ENCODE measurements around the gene SUSD2.
A peak's percentile ranks its signal among the peaks of the same experiment; 100 is the strongest.
"Not testable (repeated sequence)": the region's sequence is repeated elsewhere in the genome, so short reads cannot be mapped to it uniquely, and the experiment has no call there.

The SUSD2 gene

DNA sequence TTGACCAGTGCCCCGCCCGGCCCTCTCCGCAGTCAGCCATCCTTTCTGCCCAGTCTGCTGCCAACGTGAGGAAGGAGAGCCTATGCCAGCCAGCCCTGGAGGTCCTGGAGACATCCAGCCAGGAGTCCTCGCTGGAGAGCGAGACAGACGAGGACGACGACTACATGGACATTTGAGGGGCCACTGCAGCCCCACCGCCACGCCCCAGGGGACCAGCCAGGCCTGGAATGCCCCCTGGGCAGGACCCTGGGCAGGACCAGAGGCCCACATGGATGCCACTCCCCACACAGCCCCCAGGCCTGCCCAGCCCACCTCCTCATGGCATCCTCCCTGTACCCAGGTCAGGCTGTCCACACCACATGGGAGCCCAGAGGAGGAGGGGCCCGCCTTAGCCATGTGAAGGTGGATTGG, 3.3 kb upstream of the SUSD2 start:
- no peaks in the 10 kb centered on the region for H3K9me3 Mint-ChIP-seq (ENCODE audit: low read depth)
- H3K27me3 Mint-ChIP-seq, result no peaks in the 10 kb centered on the region
- H3K4me3 Mint-ChIP-seq, result no peak overlapping the region
- H3K4me1 Mint-ChIP-seq (ENCODE audit: low read depth), result peaks cover 3% of the 10 kb centered on the region
- no peaks in the 10 kb centered on the region for H3K36me3 Mint-ChIP-seq
- H3K27ac Mint-ChIP-seq, result no peak overlapping the region

DNA sequence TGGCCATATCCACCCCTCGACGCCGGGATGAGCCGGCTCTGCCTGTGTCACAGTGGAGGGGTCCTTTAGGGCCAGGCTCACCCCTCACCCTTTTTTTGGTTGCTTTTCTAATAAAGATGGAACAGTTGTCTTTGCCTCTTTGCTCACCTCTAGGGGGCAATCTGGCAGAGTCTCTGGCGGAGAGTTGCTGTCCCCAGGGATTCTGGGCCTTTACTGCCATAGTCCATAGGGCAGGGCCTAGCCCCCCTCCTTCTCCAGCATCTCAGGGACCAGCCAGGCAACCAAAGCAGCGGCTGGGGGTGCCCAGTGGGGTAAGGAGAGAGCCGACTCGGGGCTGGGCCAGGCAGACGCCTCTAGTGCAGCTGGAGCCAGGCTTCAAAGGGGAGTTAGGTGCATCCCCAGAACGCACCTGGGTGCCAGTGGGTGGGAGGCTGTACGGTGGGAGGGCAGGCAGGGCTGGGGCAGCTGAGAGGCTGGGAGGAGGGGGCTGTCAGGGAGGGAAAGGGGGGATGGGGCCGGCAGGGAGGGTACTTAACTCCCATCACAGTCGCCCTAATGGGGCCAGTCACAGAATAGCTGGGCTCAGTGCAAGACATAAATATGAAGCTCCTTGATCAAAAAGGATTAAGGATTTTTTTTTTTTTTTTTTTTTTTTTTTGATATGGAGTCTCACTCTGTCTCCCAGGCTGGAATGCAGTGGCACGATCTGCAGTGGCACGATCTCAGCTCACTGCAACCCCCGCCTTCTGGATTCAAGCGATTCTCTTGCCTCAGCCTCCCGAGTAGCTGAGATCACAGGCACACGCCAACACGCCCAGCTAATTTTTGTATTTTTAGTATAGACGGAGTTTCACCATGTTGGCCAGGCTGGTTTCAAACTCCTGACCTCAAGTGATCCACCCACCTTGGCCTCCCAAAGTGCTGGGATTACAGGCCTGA, 2.5 kb upstream of the SUSD2 start:
- Mint-ChIP-seq H3K9me3 (ENCODE audit: low read depth) (no peaks in the 10 kb centered on the region), H3K27me3 (no peaks in the 10 kb centered on the region), H3K4me1 (ENCODE audit: low read depth) (peaks cover 2% of the 10 kb centered on the region), H3K27ac (peak overlapping the region; percentile 77), H3K36me3 (no peaks in the 10 kb centered on the region), H3K4me3 (no peak overlapping the region)

DNA sequence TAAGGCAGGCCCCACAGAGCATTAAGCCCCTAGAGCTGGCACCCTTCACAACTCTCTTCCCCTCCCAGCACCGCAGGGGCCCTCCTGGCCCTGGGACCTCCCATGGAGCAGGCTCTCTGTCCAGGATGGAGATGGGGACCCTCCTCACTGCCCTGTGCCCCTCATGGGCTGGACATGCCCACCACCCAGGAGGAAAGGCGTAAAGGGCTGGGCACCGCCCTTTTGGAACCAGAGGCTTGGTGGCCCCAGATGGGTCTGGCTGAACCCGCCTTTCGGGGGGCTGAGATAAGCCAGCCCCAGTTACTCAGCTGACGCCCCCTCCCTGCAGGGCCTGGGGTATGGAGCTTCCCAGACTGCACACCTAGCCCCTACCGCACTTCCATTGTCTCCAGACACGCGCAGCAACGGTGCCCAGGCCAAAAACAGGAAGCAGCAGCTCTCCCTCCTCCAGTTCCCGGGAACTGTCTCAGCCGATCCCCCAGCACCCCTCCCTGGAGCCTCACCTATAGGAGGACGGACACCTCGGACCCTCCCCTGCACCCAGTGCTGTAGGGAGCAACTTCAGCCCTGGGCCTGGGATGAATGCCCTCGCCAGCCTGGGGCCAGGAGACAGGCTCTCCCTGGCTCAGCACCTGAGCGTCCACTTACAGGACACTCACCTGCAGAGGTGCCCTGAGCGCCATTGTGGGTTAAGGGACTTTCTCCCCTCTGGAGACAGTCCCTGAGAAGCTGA, 1.6 kb upstream of the SUSD2 start:
- H3K36me3 Mint-ChIP-seq, result no peaks in the 10 kb centered on the region
- H3K27ac Mint-ChIP-seq, result no peak overlapping the region
- H3K9me3 Mint-ChIP-seq (ENCODE audit: low read depth), result no peaks in the 10 kb centered on the region
- H3K27me3 Mint-ChIP-seq, result no peaks in the 10 kb centered on the region
- H3K4me3 Mint-ChIP-seq, result no peak overlapping the region
- H3K4me1 Mint-ChIP-seq (ENCODE audit: low read depth), result peaks cover 2% of the 10 kb centered on the region

DNA sequence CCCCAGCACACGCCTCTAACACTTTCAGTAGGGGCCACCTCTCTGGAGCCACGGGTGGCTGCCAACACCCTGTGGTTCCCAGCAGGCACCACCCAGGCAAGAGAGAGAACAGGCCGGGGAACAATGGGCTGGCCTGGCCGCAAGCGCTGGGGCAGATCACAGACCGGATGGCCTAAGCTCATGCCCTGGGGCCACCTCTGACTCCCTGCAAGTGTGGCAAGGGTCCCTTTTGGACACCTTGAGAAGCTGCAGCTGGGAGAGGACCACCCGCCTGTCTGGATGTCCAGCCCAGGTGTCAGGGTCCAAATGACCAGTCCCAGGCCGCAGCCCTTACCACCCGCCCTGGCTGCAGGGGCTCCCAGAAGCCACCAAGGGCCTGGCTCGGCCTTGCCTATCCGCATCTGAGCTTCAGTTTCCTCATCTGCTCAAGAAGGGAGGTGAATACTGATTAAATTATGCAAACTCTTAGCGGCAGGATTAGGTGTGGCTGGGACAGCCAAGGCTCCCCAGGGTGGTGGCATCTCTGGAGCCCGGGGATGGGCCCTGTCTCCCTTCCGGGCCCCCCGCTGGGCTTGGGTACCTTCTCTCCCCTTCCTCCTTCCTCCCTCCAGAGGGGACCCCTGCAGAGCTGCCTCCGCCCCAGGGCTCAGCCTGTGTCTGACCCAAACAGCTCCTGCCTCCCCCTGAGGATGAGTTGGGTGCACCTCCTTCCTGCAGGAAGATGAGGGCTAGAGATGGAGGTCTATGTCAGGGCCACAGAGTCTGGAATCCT, 785 bp upstream of the SUSD2 start:
- H3K27ac Mint-ChIP-seq, result no peak overlapping the region
- no peaks in the 10 kb centered on the region for H3K27me3 Mint-ChIP-seq
- no peaks in the 10 kb centered on the region for H3K9me3 Mint-ChIP-seq (ENCODE audit: low read depth)
- H3K4me1 Mint-ChIP-seq (ENCODE audit: low read depth), result no peaks in the 10 kb centered on the region
- H3K36me3 Mint-ChIP-seq, result no peaks in the 10 kb centered on the region
- H3K4me3 Mint-ChIP-seq, result no peak overlapping the region

DNA sequence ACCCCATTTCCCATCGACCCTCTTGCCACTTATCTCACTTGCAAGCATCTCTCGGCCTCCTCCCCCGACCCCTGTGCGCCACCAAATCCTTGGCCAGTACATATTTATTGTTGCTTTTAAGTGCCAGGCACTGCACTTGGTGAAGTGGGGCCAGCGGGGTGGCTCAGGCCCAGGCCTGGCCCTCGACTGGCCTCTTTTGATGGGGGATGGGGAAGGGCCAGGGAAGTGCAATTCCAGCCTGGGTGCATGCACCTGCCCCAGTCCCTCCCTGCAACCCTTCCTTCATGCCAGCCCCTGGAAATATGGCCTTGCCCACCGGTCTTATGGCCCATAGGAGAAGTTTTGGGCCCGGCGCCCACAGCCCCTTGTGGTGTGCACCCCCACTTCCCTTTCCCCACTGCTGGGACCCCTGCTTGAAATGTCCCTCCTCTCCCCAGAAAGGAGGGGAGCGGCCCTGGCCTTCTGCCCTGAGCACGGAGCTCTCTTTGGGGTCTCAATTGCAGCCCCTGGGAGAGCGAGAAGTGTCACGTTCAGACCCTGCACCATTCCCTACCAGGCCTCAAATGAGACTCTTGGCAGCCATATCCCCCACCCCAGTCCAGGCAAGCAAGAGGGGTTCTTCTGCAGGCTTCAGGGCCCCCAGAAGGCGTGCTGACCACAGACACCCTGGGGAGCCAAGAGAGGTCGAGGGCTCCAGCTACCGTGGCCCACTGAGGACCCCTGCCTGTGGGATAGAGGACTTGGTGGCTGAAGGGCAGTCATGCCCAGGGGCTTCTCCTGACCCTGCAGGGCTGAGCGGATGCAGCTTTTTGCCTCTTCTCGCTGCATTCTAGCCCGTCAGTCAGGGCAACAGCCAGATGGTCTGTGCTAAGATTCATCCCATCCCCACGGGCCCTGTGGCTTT, 961 bp downstream of the SUSD2 start:
- Mint-ChIP-seq H3K27ac (no peak overlapping the region), H3K36me3 (no peaks in the 10 kb centered on the region), H3K4me1 (ENCODE audit: low read depth) (no peaks in the 10 kb centered on the region), H3K27me3 (no peaks in the 10 kb centered on the region), H3K4me3 (no peak overlapping the region), H3K9me3 (ENCODE audit: low read depth) (no peaks in the 10 kb centered on the region)

DNA sequence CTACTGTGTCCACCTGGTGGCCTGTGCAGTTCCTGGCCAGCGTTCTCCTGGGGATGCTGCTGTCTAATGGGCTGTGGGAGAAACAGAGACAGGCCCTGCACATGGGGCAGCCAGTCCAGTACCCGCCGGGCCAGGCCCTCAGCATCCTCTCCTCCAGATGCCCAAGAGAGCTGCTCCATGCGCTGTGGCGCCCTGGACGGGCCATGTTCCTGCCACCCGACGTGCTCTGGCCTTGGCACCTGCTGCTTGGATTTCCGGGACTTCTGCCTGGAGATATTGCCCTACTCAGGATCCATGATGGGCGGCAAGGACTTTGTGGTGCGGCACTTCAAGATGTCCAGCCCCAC, 1.6 kb downstream of the SUSD2 start:
- H3K4me1 Mint-ChIP-seq (ENCODE audit: low read depth); H3K36me3 Mint-ChIP-seq; H3K27me3 Mint-ChIP-seq; H3K4me3 Mint-ChIP-seq; H3K27ac Mint-ChIP-seq; H3K9me3 Mint-ChIP-seq (ENCODE audit: low read depth): not testable (repeated sequence)

DNA sequence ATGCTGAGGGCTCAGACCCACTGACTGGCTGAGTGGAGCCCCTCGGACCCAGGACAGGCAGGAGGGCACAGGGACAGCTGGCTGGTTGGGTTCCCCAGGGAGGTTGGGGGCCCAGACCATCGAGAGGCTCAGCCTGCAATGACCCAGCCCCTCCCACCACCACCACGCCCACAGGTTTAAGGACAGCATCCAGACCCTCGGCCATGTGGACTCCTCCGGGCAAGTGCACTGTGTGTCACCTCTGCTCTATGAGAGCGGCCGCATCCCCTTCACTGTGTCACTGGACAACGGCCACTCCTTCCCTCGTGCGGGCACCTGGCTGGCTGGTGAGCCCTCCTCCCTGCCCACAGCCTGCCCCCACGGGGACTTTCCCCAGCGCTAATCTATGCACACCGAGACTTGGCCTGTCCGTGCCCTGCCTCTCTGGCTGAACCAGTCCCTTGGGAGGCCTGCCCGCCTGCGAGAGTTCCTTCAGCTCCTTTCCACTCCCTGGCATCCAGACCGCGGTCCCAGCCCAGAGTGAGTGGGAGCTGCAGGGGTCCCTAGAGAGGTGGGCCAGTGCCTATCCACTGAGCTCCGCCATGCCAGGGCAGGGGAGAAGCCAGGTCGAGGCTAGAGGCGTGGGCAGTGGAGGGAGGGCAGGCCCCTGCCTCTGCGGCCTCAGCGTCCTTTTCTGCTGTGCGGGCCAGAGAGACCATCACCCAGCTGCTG, 2.2 kb downstream of the SUSD2 start:
- Mint-ChIP-seq H3K36me3 (no peaks in the 10 kb centered on the region), H3K9me3 (ENCODE audit: low read depth) (no peaks in the 10 kb centered on the region), H3K4me3 (no peak overlapping the region), H3K27me3 (no peaks in the 10 kb centered on the region), H3K27ac (no peak overlapping the region), H3K4me1 (ENCODE audit: low read depth) (no peaks in the 10 kb centered on the region)

DNA sequence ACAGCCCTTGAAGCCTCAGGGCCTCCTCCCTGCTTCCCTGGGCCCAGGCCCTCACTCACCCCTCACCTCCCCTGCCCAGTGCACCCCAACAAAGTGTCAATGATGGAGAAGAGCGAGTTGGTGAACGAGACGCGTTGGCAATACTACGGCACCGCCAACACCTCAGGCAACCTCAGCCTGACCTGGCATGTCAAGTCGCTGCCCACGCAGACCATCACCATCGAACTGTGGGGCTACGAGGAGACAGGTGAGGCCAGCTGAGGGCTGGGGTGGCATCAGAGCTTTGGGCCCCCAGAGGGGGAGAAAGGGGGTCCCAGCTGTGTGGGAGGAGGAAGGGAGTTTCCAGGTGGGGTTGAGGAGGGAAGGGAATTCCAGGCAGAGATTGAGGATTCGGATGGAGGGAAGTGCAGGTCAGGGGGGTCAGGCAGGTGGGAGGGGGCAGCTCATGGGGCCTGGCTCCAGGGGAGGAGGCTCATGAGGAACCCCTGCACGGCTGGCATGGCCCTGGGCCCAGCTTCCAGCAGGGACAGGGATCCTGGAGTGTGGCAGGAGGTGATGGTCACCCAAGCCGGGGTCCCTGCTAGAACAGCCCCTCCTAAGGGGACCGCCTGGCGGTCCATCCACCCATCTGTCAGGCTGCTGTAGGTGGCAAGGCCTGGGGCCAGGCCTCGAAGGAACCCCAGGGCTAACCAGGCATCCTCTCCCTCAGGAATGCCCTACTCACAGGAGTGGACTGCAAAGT, 2.9 kb downstream of the SUSD2 start:
- Mint-ChIP-seq H3K4me1 (ENCODE audit: low read depth) (no peaks in the 10 kb centered on the region), H3K27me3 (no peaks in the 10 kb centered on the region), H3K4me3 (no peak overlapping the region), H3K27ac (no peak overlapping the region), H3K36me3 (no peaks in the 10 kb centered on the region), H3K9me3 (ENCODE audit: low read depth) (no peaks in the 10 kb centered on the region)

DNA sequence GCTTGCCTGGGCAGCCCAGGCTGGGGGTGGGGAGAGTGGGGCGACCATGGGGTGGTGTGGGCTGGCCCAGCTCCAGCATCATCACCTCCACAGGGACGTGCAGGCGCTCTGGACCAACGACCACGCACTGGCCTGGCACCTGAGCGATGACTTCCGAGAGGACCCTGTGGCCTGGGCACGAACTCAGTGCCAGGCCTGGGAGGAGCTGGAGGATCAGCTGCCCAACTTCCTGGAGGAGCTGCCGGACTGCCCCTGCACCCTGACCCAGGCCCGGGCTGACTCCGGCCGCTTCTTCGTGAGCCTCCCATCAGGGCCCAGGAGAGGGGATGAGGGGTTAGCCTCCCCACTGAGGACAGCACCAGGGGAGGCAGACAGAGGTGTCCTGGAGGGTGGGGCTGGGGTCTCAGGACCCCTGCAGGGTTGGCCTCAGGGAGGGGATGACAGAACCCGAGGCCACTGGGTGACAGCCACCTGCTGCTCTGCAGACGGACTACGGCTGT, 3.8 kb downstream of the SUSD2 start:
- Mint-ChIP-seq H3K4me3 (no peak overlapping the region), H3K4me1 (ENCODE audit: low read depth) (no peaks in the 10 kb centered on the region), H3K36me3 (no peaks in the 10 kb centered on the region)

DNA sequence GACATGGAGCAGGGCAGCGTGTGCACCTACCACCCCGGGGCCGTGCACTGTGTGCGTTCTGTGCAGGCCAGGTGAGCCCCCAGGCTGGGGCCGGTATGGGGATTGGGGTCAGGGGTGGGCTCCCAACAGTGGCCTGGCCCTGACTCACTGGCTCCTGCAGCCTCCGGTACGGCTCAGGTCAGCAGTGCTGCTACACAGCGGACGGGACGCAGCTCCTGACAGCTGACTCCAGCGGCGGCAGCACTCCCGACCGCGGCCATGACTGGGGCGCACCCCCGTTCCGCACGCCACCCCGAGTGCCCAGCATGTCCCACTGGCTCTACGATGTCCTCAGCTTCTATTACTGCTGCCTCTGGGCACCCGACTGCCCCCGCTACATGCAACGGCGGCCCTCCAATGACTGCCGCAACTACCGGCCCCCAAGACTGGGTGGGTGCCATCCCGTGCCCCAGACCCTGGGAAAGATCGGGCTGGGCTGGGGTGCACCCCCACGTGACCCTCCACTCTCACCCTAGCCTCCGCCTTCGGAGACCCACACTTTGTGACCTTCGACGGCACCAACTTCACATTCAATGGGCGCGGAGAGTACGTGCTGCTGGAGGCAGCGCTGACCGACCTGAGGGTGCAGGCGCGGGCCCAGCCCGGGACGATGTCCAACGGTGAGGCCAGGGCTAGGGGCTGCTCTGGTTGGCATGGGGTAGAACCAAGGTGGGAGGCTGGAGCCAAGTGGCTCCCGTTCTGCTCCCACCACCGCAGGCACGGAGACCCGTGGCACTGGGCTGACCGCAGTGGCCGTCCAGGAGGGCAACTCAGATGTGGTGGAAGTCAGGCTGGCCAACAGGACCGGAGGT, 4.4 kb downstream of the SUSD2 start:
- Mint-ChIP-seq H3K9me3 (ENCODE audit: low read depth) (no peaks in the 10 kb centered on the region), H3K27me3 (no peaks in the 10 kb centered on the region), H3K36me3 (no peaks in the 10 kb centered on the region), H3K4me3 (no peak overlapping the region), H3K27ac (no peak overlapping the region), H3K4me1 (ENCODE audit: low read depth) (no peaks in the 10 kb centered on the region)

More for the DNA sequence above, 3.8 kb downstream of the SUSD2 start:
- H3K9me3 Mint-ChIP-seq (ENCODE audit: low read depth), result no peaks in the 10 kb centered on the region
- H3K27me3 Mint-ChIP-seq, result no peaks in the 10 kb centered on the region
- H3K27ac Mint-ChIP-seq, result no peak overlapping the region

DNA sequence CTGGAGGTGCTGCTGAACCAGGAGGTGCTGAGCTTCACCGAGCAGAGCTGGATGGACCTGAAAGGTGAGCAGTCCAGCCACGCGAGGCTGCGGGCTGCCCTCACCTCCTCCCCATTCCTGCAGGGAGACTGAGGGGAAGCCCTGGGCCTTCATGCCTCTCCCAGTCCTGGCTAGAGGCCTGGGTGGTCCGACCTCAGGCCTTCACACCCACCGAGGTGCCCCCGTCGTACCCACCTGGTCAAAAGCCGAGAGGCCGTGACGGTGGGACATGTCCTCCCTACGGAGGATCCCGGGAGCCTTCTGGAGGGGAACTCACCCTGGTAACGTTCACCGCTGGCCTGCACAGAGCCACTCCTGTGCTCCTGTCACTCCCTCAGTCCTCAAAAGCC, 5.1 kb downstream of the SUSD2 start:
- Mint-ChIP-seq H3K4me3 (no peak overlapping the region), H3K27me3 (no peaks in the 10 kb centered on the region), H3K36me3 (no peaks in the 10 kb centered on the region), H3K9me3 (ENCODE audit: low read depth) (no peaks in the 10 kb centered on the region), H3K27ac (no peak overlapping the region), H3K4me1 (ENCODE audit: low read depth) (no peaks in the 10 kb centered on the region)

DNA sequence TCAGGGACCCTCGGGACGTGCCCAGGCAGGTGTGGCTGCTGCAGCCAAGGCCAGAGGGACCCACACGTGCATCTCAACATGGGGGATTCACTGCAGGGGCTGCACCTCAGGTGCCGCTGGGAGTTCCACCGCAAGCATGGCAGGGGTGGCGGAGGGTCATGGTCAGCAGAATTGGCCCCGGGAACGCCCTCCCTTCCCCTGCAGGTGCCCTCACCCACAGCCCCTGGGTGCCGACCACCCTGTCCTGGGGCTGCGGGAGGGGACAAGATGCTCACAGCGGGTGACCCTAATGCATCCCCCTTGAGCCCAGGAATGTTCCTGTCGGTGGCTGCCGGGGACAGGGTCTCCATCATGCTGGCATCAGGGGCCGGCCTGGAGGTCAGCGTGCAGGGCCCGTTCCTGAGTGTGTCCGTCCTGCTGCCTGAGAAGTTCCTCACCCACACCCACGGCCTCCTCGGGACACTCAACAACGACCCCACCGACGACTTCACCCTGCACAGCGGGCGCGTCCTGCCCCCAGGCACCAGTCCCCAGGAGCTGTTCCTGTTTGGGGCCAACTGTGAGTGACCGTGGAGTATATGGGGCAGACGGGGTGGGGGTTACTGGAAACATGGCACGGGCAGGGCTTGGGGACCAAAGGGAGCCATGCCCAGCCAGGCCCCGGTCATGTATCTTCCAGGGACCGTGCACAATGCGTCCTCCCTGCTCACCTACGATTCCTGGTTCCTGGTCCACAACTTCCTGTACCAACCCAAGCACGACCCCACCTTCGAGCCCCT, 5.8 kb downstream of the SUSD2 start:
- Mint-ChIP-seq H3K27me3 (no peaks in the 10 kb centered on the region), H3K4me3 (no peak overlapping the region), H3K36me3 (no peaks in the 10 kb centered on the region), H3K9me3 (ENCODE audit: low read depth) (no peaks in the 10 kb centered on the region), H3K27ac (no peak overlapping the region), H3K4me1 (ENCODE audit: low read depth) (no peaks in the 10 kb centered on the region)

Data from activated naive CD8-positive, alpha-beta T cell (primary cell).